Keratinocyte (primary cell): ENCODE measurements around the gene LAMA3.

Experiments used
- CTCF ChIP-seq, 3 experiments: IDR thresholded peaks in 1 of 3; conservative IDR thresholded peaks in 1 of 3; optimal IDR thresholded peaks in 1 of 3; 2 replicates in 2 of 3; 3 replicates in 1 of 3; pipeline versions ENCODE3 to v1.5.1; 2011; ENCODE audit warnings: low read length in 3 of 3, mild to moderate bottlenecking in 3 of 3, moderate library complexity in 2 of 3, control low read depth in 1 of 3, inconsistent platforms in 1 of 3; ENCODE audit not compliant: insufficient read depth in 2 of 3; ENCODE audit errors: extremely low read depth in 1 of 3
- EZH2 ChIP-seq: IDR thresholded peaks from one replicate; pipeline ENCODE4 v1.6.1; 2012; ENCODE audit warnings: inconsistent platforms, mild to moderate bottlenecking, low read length, moderate library complexity

- TF ChIP-seq CTCF (optimal IDR thresholded peaks at IDR 0.05 in 1 of 3, IDR thresholded peaks at IDR 0.05 in 1 of 3, conservative IDR thresholded peaks at IDR 0.05 in 1 of 3; ENCODE audit: extremely low read depth in 1 of 3, insufficient read depth in 2 of 3, low read length in 3 of 3) (no peak), EZH2 (no peak)
These were observed 725 bp upstream of the LAMA3 start for GRCh38 chr18:23688528-23688927.
